DND-41 (cell line): ENCODE results near the gene STK4.

Experiments used
- ATAC-seq: fragments of 200-7000 bp; cut with Tn5 transposase; 3 replicates; pipeline ENCODE4 v1.9.1; 2021; ENCODE audit warnings: low read depth; ENCODE audit not compliant: insufficient read depth
- DNase-seq: peaks from one replicate; pipeline ENCODE4 v3.0.0-alpha.2; 2020
- H2AFZ ChIP-seq: 2 replicates; pipeline ENCODE4 v1.6.0; 2012; ENCODE audit warnings: low read depth, low read length
- H3K27ac ChIP-seq: 2 replicates; pipeline ENCODE4 v1.5.1; 2012; ENCODE audit warnings: low read length, inconsistent platforms
- H3K27me3 ChIP-seq: fragments of 200-600 bp; sonication (generic); 2 replicates; pipeline ENCODE4 v1.6.0; 2012; ENCODE audit warnings: low read length, mild to moderate bottlenecking, inconsistent platforms; ENCODE audit not compliant: insufficient read depth, poor library complexity
- H3K36me3 ChIP-seq: 2 replicates; pipeline ENCODE4 v1.5.1; 2012; ENCODE audit warnings: low read length, inconsistent platforms; ENCODE audit not compliant: insufficient read depth
- H3K4me1 ChIP-seq: 2 replicates; pipeline ENCODE4 v1.5.1; 2012; ENCODE audit warnings: mild to moderate bottlenecking, low read length; ENCODE audit not compliant: insufficient read depth
- H3K4me2 ChIP-seq: 2 replicates; pipeline ENCODE4 v1.6.0; 2012; ENCODE audit warnings: mild to moderate bottlenecking, moderate library complexity, low read length, inconsistent platforms; ENCODE audit not compliant: insufficient read depth
- H3K4me3 ChIP-seq, 2 experiments: fragments of 200-600 bp in 1 of 2; shearing (Covaris generic) in 1 of 2; 2 replicates each; pipeline ENCODE4 v1.5.1; 2012 to 2016; ENCODE audit warnings: inconsistent platforms in 2 of 2, low read length in 2 of 2, mild to moderate bottlenecking in 2 of 2, low read depth in 1 of 2, moderate library complexity in 1 of 2
- H3K79me2 ChIP-seq: 2 replicates; pipeline ENCODE4 v1.6.0; 2012; ENCODE audit warnings: low read length, inconsistent platforms; ENCODE audit not compliant: insufficient read depth
- H3K9ac ChIP-seq: 2 replicates; pipeline ENCODE4 v1.6.0; 2012; ENCODE audit warnings: low read depth, mild to moderate bottlenecking, inconsistent platforms, low read length, moderate library complexity
- H3K9me3 ChIP-seq: 2 replicates; pipeline ENCODE4 v1.5.1; 2012; ENCODE audit warnings: low read length, moderate library complexity, mild to moderate bottlenecking, inconsistent platforms; ENCODE audit not compliant: insufficient read depth, severe bottlenecking
- H4K20me1 ChIP-seq: 2 replicates; pipeline ENCODE4 v1.6.0; 2012; ENCODE audit warnings: low read length; ENCODE audit not compliant: insufficient read depth
- CTCF ChIP-seq: IDR thresholded peaks from 2 replicates; pipeline ENCODE4 v1.5.1; 2012; ENCODE audit warnings: borderline replicate concordance, low read length, moderate library complexity, mild to moderate bottlenecking; ENCODE audit not compliant: poor library complexity, severe bottlenecking; ENCODE audit errors: extremely low read depth
- EZH2 ChIP-seq: IDR thresholded peaks from 3 replicates; pipeline ENCODE4 v1.6.1; 2012; ENCODE audit warnings: borderline replicate concordance, low read depth, mild to moderate bottlenecking, moderate library complexity, low read length, inconsistent platforms; ENCODE audit not compliant: severe bottlenecking

STK4 gene

DNA sequence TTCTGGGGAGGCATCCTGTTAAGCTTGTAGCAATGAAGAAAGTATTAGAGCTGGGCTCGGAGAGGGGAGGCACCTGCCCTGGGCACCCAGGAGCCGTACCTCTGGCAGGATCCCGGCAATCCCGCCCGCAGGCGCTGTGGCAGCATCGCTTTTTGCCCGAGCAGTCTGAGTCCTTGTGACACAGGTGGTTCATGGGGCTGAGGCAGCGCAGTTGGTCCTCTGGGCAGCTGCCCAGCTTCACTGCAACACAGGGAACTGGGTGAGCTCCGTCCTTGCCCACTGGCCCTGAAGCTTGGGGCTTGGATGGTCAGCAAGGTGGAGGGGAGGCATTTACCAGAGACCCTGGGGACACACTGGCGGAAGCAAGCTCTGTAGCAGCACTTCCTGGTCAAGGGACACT, 144.0 kb downstream of the STK4 start:
- TF ChIP-seq EZH2 (no peak), CTCF (no peak)
- DNase-seq, result no peak
- H3K9ac ChIP-seq, result no peak overlapping the region

DNA sequence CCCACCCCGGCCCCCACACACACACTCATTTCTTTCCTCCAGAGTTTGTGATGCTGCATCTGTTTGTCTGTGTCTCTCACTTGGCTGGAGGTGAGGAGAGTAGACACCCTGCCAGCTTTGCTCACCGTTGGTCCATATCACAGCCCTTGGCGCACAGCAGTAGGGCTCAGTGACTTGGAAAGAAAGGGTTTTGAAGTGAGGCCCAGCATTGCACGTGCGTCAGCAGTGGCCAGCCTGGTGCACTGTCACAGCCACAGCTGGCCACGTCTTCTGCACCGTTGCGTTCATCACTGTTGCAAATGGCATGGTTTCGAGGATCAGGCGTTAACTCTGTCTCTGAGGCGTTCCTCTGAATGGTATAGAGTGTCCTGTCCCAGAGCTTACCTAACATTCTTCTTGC, 145.0 kb downstream of the STK4 start:
- Histone ChIP-seq H3K36me3 (no peaks in the 10 kb centered on the region), H3K9me3 (no peaks in the 10 kb centered on the region), H3K9ac (no peak overlapping the region), H2AFZ (no peak overlapping the region), H3K27ac (no peak overlapping the region), H3K27me3 (peaks cover 4% of the 10 kb centered on the region), H3K4me1 (no peaks in the 10 kb centered on the region), H3K4me2 (no peak overlapping the region), H3K4me3 (no peak overlapping the region), H4K20me1 (no peaks in the 10 kb centered on the region), H3K79me2 (no peaks in the 10 kb centered on the region)
- ATAC-seq, result no peak
- TF ChIP-seq CTCF, result no peak
- no peak for TF ChIP-seq EZH2
- no peak for DNase-seq

More for the DNA sequence above, 144.0 kb downstream of the STK4 start:
- peaks cover 4% of the 10 kb centered on the region for H3K27me3 ChIP-seq
- H4K20me1 ChIP-seq, result no peaks in the 10 kb centered on the region
- no peaks in the 10 kb centered on the region for H3K36me3 ChIP-seq
- no peak overlapping the region for H3K4me3 ChIP-seq
- H3K27ac ChIP-seq, result no peak overlapping the region
- no peak for ATAC-seq
- H3K4me2 ChIP-seq, result no peak overlapping the region
- no peaks in the 10 kb centered on the region for H3K79me2 ChIP-seq
- no peak overlapping the region for H2AFZ ChIP-seq
- no peaks in the 10 kb centered on the region for H3K4me1 ChIP-seq
- no peaks in the 10 kb centered on the region for H3K9me3 ChIP-seq

- ATAC-seq (peak; percentile 48; the same call in 2 of the 3 replicates), DNase-seq (peak; percentile 31)
- H3K36me3 ChIP-seq, result no peaks in the 10 kb centered on the region
- no peaks in the 10 kb centered on the region for H4K20me1 ChIP-seq
- H3K4me3 ChIP-seq, result no peak overlapping the region
- no peaks in the 10 kb centered on the region for H3K4me1 ChIP-seq
- no peak overlapping the region for H2AFZ ChIP-seq
- TF ChIP-seq EZH2 (no peak), CTCF (peak; percentile 67)
- H3K4me2 ChIP-seq, result no peak overlapping the region
- no peak overlapping the region for H3K27ac ChIP-seq
- H3K9ac ChIP-seq, result no peak overlapping the region
- no peaks in the 10 kb centered on the region for H3K9me3 ChIP-seq
- peaks cover 4% of the 10 kb centered on the region for H3K27me3 ChIP-seq
- no peaks in the 10 kb centered on the region for H3K79me2 ChIP-seq
Measured at GRCh38 chr20:45111799-45112471, 145.6 kb downstream of the STK4 start.

- no peak overlapping the region for H3K4me3 ChIP-seq
- peaks cover 6% of the 10 kb centered on the region for H3K27me3 ChIP-seq
- H3K36me3 ChIP-seq, result no peaks in the 10 kb centered on the region
- DNase-seq, result no peak
- no peaks in the 10 kb centered on the region for H3K79me2 ChIP-seq
- no peaks in the 10 kb centered on the region for H3K9me3 ChIP-seq
- no peak for TF ChIP-seq CTCF
- TF ChIP-seq EZH2, result no peak
- no peak overlapping the region for H3K27ac ChIP-seq
- no peaks in the 10 kb centered on the region for H3K4me1 ChIP-seq
- H2AFZ ChIP-seq, result no peak overlapping the region
- no peak for ATAC-seq
- H4K20me1 ChIP-seq, result no peaks in the 10 kb centered on the region
- H3K9ac ChIP-seq, result no peak overlapping the region
- no peak overlapping the region for H3K4me2 ChIP-seq
Measured at GRCh38 chr20:45112754-45113153, 146.4 kb downstream of the STK4 start.
